Stimulated activated CD8-positive, alpha-beta memory T cell treated with anti-CD3 and anti-CD28 coated beads, Interleukin-2, amount 100 ng/mL, for 48 hours (primary cell): ENCODE data around the gene IKZF1.

Experiments used
- DNase-seq, 2 donors: peaks; one replicate each; pipeline ENCODE4 v3.0.0-alpha.2; 2020; ENCODE audit warnings: low read depth in 2 of 2

Gene IKZF1

GRCh38 chr7:50304129-50304910 lies at the start of gene IKZF1:
Gene IKZF1 (plus strand): TSS chr7:50304716. CDS start chr7:50319062, 14,346 bp downstream.
- DNase-seq = peak; percentile 63 to 69

- DNase-seq = no peak
Observed at GRCh38 chr7:50261593-50261992, 42.9 kb upstream of the IKZF1 start.

- DNase-seq = no peak
Observed at GRCh38 chr7:50262446-50262845, 42.1 kb upstream of the IKZF1 start.

- DNase-seq = no peak
Observed at GRCh38 chr7:50262916-50263690, 41.4 kb upstream of the IKZF1 start.

- DNase-seq = no peak
Observed at GRCh38 chr7:50264908-50265307, 39.6 kb upstream of the IKZF1 start.

- DNase-seq = no peak
Observed at GRCh38 chr7:50265968-50266634, 38.4 kb upstream of the IKZF1 start.

- peak; percentile 68 to 74 for DNase-seq
Observed at GRCh38 chr7:50266635-50267386, 37.7 kb upstream of the IKZF1 start.

GRCh38 chr7:50267525-50268041 lies 36.9 kb upstream of the IKZF1 start:
- DNase-seq = no peak

- no peak for DNase-seq
Observed at GRCh38 chr7:50268223-50268622, 36.3 kb upstream of the IKZF1 start.

- no peak for DNase-seq
Observed at GRCh38 chr7:50268990-50269389, 35.5 kb upstream of the IKZF1 start.

GRCh38 chr7:50270531-50271018 lies 33.9 kb upstream of the IKZF1 start:
- no peak for DNase-seq

- DNase-seq = no peak
Observed at GRCh38 chr7:50272808-50273207, 31.7 kb upstream of the IKZF1 start.

GRCh38 chr7:50273301-50273700 lies 31.2 kb upstream of the IKZF1 start:
- no peak for DNase-seq

GRCh38 chr7:50273870-50274269 lies 30.6 kb upstream of the IKZF1 start:
- DNase-seq = no peak

GRCh38 chr7:50274361-50274760 lies 30.2 kb upstream of the IKZF1 start:
- no peak for DNase-seq

- no peak for DNase-seq
Observed at GRCh38 chr7:50275430-50275829, 29.1 kb upstream of the IKZF1 start.

GRCh38 chr7:50276483-50276882 lies 28.0 kb upstream of the IKZF1 start:
- DNase-seq = no peak

GRCh38 chr7:50278120-50278519 lies 26.4 kb upstream of the IKZF1 start:
- no peak for DNase-seq

GRCh38 chr7:50281680-50282445 lies 22.7 kb upstream of the IKZF1 start:
- no peak for DNase-seq

GRCh38 chr7:50282813-50283605 lies 21.5 kb upstream of the IKZF1 start:
- no peak for DNase-seq
